GM23248 (cell line): Measurements from ENCODE around the gene UCMA.

Experiments used
- EZH2 ChIP-seq: fragments of 200-600 bp; sonication (generic); IDR thresholded peaks from 2 replicates; pipeline ENCODE4 v1.6.1; 2018; ENCODE audit warnings: antibody characterized with exemption, mild to moderate bottlenecking; ENCODE audit not compliant: insufficient read depth, poor library complexity, severe bottlenecking
- EZH2phosphoT487 ChIP-seq: fragments of 200-600 bp; sonication (generic); IDR thresholded peaks from 2 replicates; pipeline ENCODE4 v1.6.1; 2018; ENCODE audit warnings: antibody characterized with exemption, moderate library complexity, mild to moderate bottlenecking, low read depth; ENCODE audit not compliant: insufficient read depth

GRCh38 chr10:13257621-13258140 is 23.5 kb upstream of the UCMA start:
- TF ChIP-seq EZH2, result no peak
- TF ChIP-seq EZH2phosphoT487, result no peak
